HG03025 (cell line): ENCODE measurements around the gene MMP3.

Source experiments
- ATAC-seq: cut with Tn5 transposase; IDR thresholded peaks from one replicate; pipeline ENCODE4 v1.9.1; 2021; ENCODE audit warnings: mild to moderate bottlenecking, moderate library complexity; ENCODE audit not compliant: unreplicated experiment, low FRiP score

MMP3 gene

DNA sequence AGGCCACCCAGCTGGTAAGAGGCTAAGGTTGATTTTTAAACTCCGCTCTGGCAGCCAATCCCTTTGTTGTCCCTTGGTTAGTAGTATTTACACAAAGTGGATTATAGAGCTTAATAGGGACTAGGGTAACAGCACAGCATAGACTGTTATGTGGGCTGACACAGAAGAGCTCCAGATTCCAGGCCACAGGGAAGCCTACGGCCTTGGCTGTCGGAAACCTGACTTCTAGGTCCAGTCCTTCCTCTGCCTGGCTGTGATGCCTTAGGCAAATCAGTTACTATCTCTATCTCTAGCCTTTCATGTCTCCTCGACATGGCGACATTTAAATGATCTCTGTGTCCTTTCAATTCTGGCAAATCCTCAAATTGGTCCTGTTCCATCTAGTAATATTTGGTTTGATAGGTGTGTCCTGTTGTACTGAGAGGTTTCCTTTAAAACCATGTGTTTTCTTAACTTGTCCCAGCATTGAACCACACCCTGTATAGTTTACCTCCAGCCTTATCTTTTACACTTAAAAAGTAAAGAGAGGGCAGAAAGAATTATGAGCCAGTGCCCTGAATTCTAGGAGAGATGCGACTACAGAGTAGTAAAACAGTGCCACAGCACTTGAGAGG, 49.6 kb downstream of the MMP3 start:
- ATAC-seq, result no peak

GRCh38 chr11:102792604-102793003, 50.8 kb downstream of the MMP3 start:
- no peak for ATAC-seq

GRCh38 chr11:102791271-102792036, 52.0 kb downstream of the MMP3 start:
- no peak for ATAC-seq

DNA sequence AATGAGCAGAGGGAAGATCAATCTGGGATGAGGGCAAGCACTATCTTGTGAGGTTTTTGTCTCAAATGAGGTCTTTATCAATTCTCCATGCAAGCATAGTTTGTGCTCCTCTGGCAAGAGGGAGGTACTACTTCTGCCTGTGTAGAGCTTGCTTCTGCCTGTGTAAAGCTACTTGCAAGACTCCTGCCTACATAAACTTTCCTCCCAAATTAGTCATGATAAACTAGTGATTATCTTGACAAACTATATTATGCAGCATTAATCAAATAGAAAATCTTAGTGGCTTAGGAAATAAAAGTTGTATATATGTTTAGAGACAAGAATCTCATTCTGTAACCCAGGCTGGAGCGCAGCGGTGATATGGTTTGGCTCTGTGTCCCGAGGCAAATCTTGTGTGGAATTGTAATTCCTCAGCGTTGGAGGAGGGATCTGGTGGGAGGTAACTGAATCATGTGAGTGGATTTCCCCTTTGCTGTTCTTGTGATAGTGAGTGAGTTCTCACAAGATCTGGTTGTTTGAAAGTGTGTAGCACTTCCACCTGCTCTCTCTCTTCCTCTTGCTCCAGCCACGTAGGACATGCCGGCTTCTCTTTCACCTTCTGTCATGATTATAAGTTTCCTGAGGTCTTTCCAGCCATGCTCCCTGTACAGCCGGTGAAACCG, 54.9 kb downstream of the MMP3 start:
- no peak for ATAC-seq
